Superior temporal gyrus (tissue), 1 donor: ENCODE measurements around the gene KDM4B.

Source experiments
- DNase-seq: peaks from one replicate; pipeline ENCODE4 v3.0.0-alpha.2; 2016; ENCODE audit errors: extremely low spot score

KDM4B gene

DNA sequence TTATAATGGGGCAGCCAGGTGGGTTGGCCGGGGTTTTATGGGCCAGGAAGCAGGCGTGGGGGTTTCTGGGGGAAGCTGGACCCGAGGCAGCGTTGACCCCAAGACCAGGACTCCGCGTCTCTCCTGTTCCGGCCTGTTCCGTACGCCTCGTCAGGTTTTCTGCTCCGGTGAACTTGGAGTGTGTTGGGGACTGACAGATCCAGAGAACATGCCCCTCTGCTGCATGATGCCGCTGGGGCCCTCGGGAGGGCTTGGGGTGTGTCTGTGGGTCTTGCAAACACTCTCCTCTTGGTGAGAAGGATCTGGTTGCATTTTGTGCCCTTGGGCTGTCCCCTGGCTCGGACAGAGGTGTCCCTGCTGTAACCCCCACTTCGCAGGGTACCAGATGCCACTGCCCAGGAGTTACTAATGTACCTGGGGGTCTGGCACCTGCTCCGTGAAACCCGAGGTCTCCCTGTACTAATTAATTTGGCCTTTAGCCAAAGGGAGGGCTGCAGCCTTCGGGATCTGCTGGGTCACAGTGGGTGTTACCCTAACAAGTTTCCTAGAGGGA is 15.6 kb downstream of the KDM4B start:
- no peak for DNase-seq

DNA sequence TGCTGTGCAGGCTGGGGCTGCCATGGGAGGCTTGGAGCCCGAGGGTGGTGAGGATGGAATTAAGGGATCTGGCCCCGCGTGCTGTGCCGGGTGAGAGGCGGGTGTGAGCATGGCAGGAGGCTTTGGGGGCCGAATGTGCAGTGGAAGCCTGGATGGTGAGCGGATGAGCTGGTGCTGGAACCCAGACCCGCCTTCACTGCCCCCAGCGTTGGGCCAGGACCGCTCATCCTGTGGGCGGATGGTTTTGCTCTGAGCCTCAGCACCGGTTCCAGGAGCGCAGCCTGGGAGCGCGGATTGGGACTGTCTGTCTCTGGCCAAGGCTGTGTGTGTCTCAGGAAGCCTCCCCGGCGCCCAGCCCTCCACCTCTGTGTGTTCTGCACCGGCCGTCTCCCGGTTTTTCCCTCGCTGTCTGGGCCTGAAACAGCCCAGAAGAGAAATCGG is 16.7 kb downstream of the KDM4B start:
- no peak for DNase-seq

DNA sequence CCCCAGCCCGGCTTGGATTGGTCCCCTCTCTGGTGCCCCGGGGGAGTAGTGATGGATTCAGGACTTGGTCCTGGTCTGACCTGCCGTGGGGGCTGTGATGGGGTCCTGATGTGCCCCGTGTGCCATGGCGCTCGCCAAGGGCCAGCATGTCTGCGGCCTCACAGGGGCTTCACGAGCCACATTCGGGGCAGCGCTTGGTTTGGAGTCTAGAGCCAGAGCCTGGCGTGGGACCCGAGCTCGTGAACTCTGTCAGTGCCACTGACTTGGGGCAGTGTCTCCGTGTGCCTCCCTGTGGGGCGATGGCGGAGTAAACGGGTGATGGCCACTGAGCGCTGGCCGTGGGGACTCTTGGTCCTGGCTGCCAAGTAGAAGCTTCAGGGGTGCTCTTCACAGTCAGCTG is 17.1 kb downstream of the KDM4B start:
- no peak for DNase-seq

DNA sequence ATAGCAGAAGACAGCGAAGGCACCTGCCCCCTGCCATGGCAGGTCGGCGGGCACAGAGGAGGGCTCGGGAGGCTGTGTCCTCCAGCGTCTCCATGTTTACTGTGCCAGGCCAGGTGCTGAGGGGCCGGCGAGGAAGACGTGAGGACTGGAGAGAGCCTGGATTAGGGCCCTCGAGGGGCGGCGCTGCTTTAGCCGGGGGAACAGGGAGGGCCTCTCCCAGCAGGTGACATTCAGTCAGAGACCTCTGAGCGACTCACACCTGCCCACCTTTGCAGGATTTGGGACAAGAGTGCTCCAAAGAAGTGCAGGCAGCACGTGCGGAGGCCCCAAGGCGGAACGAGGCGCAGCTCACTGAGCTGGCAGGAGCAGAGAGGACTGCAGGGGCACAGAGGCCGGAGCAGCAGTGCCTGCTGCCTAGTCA is 17.6 kb downstream of the KDM4B start:
- DNase-seq: no peak

DNA sequence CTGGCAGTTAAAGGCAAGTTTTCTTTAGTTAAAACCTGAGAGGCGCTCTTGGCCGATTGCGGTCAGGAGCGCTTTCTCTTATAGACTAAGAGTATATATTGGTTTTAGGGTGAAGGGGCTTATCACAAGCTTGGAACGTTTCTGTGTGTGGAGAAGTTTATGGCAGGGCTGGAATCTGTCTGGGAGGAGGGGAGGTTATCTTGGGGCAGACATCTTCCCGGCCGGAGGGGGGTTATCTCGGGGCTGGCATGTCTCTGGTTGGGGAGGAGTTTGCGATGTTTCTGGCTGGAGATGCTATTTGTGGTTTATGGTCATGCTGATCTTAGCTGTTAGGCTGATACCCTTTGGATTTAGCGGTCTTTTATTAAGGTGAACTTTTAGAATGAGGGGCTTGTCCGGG is 18.3 kb downstream of the KDM4B start:
- no peak for DNase-seq

DNA sequence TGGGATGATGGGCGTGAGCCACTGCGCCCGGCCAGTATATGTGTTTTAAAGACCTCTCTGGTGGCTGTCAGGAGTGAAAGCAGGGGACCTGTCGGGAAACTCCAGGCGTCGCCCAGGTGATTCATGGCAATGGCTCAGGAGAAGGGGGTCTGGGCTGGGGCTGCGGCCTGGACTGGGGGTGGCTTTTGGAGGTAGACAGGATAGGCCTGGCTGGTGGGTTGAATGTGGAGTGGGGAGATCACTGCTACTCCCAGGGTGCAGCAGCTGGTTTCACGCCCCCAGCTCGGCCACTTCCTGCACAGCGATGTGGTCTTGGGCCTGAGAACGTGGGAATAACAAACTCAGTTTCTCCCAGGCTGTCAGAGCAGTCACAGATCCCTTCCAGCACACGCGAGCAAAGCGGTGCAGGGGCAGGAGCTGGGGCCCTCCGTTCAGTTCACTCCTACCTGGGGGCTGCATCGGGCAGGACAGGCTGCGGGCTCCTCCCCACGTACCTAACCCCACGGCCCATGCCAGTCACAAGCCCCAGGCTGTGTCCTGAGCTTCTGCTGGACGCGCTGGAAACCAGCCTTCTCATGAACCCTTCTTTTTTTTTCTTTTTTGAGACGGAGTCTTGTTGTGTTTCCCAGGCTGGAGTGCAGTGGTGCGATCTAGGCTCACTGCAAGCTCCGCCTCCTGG is 18.9 kb downstream of the KDM4B start:
- DNase-seq: no peak

DNA sequence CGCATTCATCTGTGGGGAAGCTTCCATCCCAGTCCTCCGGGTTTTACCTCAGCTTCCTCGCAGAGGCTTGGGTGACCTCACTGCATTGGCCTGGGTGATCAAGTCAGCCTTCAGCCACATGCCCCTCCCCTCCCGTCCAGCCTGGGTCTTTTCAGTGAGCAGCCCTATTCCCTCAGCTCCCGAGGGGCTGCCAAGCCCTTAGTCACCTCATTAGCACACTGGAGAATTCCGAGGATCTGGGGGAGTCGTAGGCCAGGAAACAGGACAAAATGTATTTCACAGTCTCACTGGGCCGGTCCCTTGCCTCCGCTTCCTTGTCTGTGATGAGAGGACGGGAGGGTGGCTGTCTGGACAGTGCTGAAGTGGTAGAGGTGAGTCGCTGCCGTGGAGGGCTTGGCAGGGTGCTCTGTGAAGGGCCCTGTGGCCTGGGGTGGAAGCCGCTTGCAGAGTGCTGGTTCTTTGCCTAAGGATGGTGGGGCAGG is 19.9 kb downstream of the KDM4B start:
- no peak for DNase-seq

DNA sequence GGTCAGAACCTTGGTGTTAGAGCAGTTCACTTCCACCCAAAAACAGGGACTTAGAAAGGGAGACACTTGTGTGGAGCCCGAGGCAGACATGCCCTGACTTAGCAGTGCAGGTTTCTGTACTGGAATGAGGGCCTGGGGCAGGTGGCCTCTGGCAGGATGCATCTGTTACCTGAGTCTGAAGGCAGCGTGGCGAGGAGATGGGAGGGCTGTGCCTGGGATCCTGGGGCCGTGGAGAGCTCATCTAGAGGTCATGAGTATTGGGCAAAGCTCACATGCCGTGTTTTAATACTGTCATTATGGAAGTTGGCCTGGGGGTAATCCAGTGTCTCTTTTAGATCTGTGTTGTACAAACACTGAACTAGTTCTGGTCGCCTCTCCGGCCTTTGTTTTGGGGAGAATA is 21.4 kb downstream of the KDM4B start:
- DNase-seq: no peak

DNA sequence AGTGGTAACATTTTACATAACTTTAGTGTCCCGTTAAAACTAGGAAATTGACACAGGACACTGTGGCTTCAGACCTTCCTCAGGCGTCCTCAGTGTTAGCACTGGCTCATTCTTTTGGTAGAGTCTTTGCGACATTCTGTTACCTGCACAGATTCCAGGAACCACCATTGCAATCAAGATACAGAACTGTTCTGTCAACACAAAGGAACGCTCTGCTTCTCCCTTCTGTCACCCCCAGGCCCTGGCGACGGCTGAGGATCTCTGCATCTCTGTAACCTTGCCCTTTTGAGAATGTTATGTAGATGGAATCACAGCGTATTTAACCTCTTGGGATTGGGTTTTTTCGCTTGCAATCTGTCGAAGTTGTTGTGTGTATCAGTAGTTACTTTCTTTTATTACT is 22.6 kb downstream of the KDM4B start:
- no peak for DNase-seq

DNA sequence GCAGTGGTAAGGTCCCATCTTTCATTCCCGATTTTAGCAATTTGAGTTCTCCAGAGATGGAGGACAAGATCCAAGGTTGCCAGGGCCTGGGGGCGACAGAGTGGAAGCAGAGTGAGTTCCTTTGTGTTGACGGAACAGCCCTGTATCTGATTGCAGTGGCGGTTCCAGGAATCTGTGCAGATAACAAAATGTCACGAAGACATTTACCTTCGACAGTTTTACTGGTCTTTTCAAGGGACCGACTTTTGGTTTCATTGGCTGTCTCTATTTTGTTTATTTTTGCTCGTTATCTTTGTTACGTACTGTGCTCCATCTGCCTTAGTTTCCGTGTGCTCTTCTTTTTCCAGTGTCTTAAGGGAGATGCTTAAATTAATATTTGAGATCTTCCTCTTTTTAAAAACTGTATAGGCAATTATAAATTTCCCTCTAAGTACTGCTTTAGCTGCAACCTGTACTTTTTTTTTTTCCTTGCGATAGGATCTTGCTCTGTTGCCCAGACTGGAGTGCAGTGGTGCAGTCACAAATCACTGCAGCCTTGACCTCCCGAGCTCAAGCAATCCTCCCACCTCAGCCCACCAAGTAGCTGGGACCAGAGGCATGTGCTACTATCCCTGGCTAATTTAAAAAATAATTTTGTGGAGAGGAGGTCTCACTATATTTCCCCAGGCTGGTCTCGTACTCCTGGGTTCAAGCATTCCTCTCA is 23.2 kb downstream of the KDM4B start:
- no peak for DNase-seq

DNA sequence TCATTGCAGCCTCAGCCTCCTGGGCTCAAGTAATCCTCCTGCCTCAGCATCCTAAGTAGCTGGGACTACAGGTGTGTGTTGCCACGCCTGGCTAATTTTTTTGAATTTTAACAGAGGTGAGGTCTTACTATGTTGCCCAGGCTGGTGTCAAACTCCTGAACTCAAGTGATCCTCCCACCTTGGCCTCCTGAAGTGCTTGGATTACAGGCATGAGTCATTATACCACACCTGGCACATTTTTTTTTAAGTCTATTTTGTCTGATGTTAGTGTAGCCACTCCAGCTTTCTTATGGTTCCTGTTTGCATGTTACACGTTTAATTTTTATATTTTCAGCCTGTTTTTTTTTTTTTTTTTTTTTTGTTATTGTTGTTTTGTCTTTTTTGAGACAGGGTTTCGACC is 24.8 kb downstream of the KDM4B start:
- no peak for DNase-seq

DNA sequence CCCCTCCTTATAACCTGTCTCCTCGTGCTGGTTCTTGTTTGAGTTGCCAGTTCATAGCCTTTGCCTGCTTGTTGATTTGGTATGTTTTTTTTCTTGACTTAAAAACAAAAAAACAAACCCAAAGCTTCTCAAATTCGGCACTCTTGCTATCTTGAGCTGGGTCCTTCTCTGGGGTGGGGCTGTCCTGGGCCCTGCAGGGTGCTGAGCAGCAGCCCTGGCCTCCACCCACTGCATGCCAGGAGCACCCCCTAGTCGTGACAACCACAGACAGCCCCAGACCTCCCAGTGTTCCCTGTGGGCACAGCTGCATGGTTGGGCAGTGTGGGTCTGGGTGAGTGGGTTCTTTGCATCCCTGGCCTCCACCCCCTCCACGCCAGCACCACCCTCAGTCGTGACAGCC is 27.8 kb downstream of the KDM4B start:
- no peak for DNase-seq

DNA sequence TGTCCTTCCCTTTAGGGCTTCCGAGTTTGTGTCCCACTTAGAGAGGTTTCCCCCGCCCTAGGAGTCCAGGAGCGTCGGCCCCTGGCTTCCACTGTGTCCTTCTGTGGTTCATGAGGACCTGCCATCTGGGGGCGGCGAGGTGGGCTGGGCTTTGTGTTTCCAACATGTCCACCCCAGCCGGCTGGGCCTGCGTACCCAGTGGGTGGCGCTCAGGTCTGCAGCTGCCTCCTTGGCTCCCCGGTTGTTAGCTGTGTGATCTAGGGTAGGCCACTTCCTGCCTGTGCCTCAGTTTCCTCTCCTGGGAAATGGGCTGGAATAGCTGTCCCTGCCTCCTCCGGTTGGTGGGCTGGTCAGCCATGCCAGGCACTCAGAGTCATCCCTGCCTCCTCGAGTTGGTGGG is 28.4 kb downstream of the KDM4B start:
- no peak for DNase-seq

DNA sequence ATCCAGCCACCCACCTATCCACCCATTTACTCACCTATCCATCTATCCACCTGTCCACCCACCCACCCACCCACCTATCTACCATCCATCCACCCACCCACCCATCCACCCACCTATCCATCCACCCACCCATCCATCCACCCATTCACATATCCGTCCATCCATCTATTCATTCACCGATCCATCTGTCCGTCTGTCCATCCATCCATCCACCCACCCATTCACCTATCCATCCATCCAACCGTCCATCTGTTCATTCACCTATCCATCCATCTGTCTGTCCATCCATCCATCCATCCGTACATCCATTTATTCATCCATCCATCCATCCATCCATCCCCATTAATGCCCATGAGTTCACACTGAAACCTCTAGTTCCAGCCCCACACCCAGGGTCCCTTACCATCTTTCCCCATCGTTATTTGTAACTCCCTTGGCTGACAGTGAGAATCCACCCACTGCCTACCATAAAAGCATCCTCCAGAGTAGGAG is 31.3 kb downstream of the KDM4B start:
- DNase-seq: no peak

DNA sequence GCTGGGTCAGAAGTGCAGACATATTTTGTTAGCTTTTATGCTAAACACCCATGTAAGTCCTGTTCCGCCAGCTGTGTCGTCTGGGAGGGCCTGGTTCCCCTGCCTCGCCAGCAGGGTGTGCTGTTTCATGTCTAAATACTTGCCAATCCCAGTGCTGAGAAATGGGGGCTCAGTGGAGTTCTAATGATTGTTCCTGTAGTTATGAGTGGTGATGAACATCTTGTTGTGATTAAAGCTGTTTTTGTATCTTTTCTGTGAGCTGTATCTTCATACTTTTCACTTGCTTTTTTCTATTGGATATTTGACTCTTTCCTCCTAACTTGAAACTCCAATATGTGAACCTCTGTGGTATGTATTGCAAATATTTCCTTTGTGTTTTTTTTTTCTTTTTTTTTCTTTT is 32.7 kb downstream of the KDM4B start:
- DNase-seq: peak; percentile 51

DNA sequence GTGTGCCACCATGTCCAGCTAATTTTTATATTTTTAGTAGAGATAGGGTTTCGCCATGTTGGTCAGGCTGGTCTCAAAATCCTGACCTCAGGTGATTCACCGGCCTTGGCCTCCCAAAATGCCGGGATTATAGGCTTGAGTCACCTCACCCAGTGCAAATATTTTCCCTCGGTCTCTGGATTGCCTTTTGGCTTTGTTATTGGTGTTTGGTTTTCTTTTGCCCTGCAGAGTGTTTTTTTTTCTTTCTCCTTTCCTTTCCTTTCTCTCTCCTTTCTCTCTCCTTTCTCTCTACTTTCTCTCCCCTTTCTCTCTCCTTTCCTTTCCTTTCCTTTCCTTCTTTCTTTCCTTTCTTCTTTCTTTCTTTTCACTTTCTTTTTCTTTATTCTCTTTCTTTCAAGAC is 33.2 kb downstream of the KDM4B start:
- no peak for DNase-seq

DNA sequence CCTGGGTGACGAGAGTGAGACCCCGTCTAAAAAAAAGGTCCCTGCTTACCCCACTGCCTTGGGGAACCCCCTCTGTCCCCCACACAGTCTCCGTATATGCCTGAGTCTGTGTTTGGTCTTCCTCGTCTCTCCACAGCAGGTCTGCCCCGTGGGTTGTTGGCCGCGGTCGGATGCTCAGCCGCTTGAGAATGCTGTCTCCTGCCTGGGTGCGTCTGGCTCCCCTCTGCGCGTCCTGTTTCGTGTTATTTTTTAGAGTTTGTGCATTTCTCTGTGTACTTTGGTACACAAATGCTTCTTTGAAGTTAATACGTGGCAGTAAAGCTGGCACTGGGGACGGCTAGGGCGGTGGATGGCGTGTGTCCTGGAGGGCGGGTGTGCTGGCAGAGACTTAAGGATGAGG is 34.9 kb downstream of the KDM4B start:
- DNase-seq: no peak

DNA sequence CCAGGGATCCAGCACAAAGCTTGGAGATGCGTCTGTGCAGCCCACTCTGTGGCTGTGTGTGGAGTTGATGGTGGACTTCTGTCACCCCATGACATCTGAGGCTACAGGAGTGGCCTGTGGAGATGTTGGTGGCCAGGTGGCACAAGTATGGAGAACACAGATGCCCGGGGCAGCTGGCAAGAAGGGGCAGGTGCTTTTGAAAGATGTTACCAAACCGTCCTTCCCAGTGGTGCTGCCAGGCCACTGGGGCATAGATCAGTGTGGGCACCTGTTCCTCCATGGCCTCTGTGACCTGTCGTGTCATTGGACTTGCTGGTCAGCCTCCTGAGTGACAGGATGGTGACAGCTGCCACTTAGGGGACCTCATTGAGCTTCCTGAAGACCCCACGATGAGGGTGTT is 36.2 kb downstream of the KDM4B start:
- DNase-seq: no peak

DNA sequence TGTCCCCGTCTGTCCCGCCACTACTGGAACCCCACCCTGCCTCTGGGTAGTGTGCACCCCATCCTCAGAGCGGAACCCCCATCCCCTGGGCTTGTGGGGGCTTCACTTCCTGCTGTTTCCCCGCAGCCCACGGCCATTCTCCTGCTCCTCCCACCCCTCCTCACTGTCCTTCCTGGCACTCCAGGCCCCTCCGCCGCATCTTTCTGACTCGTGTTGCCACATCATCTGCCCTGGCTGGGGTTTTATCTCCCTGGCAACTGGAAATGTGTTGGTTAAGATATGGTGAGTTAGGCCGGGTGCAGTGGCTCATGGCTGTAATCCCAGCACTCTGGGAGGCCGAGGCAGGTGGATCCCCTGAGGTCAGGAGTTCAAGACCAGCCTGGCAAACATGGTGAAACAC is 37.3 kb downstream of the KDM4B start:
- DNase-seq: no peak

DNA sequence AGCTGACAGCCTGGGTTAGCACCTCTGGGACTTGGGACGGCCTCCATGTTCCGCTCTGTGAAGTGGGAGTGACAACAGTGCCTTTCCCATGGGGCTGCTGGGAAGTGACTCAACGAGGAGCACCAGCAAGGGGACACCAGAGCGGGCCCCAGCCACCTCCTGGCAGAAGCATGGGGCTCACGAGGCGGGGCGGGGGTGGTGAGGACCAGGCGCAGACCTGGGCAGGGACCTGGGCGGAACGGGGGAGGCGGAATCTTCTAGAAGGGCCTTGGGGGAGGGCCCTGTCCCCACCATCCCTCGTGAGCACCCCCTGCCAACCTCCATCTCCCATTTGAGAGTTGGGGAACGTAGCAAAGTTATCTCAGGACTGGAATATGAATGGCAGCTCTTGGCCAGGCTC is 37.9 kb downstream of the KDM4B start:
- no peak for DNase-seq

DNA sequence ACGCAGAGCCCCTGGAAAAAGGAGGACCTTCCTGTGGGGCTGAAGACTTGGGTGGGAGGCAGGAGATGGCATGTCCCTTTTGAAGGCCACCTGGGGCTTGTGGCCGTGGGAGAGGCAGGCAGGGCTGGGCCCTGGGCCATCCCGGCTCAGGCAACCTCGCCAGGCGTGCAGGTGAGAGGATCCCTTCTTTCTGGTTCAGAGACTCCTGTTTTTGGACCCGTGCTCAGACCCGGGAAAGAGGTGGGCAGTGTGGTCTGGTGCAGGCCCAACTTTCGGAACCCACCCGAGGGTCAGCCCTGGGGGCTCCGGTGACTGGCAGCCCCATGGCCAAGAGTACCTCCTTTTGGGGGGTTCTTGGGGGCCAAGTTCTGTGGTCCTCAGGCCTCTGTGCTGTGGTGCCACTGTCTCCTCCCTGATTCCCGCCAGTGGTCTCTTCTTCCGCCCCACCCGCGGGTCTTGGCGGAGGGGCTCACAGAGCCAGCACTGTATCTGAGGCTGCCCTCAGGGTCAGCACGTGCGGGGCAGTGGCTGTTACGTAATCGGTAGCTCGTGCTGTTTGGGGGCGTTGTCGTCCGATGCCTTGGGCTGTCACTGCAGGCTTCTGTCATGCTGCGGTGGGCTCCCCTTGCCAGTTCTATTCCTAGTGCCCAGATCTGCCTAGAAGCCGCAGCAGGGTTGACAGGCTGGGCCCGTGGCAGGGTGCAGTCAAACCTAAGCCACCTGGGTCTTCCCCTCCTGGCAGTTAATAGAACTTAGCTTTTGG is 42.7 kb downstream of the KDM4B start:
- no peak for DNase-seq

DNA sequence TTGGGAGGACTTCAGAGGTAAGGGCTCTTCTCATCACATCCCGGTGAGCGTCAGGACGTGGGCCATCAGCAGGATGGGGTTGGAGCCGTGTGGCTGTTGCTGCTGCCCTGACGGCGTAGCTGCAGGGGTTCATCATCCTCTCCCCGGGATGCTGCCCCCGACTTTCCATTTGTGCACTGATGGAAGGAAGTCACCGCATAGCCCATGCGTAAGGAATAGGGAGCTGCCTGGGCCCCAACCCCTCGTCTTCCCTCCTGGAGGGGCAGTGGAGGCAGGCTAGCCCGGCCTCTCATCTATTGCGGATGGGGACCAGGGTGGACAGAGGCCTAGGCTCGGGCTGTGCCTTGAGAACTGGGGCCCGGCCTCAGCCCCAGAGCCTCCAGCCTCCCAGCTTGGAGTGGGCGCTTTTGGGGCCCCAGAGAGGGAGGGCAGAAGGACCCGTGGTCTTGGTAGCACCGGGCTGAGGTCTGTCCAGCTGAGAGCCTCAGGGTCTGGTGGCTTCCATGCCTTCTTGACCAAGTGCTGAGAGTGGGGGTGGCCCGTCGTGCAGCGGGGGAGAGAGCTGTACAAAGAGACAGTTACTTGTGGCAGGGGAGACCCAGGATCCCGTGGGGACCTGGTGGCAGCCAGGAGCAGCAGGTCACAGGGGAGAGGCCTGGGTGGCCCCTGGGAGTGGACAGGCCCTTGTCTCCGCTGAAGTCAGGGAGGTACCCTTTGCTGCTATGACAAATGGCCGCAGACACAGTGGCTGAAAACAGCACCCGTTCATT is 44.0 kb downstream of the KDM4B start:
- no peak for DNase-seq
